PC-3 (cell line): ENCODE data around the gene POLR2E. TPM values are rescaled to one million over a fixed set of nuclear protein-coding genes. Genes with fewer than 3 reads are reported as not detected.

Experiments used
- ATAC-seq: fragments of 200-7000 bp; cut with Tn5 transposase; 2 replicates; pipeline ENCODE4 v1.9.1; 2020; ENCODE audit warnings: mild to moderate bottlenecking, moderate library complexity
- BruUV-seq: library from RNA; stranded (reverse); fragments of 400-500 nt; replicated peaks from 2 replicates; lab custom pipeline; 2021; lab: Mats Ljungman, UMichigan
- CTCF ChIA-PET: fragments of 300-600 bp; sonication (Branson Sonifier 250); formaldehyde crosslinking; loops from one replicate; lab custom pipeline; 2022; ENCODE audit warnings: antibody characterized with exemption; lab: Charles Lee
- POLR2A ChIA-PET: fragments of 300-600 bp; sonication (Branson Sonifier 250); formaldehyde crosslinking; loops from one replicate; lab custom pipeline; 2022; ENCODE audit warnings: antibody characterized with exemption; ENCODE audit not compliant: unreplicated experiment; lab: Charles Lee
- DNase-seq: peaks from one replicate; pipeline ENCODE4 v3.0.0-alpha.2; 2015
- H2AFZ ChIP-seq: fragments of 300-600 bp; sonication (generic); 2 replicates; pipeline ENCODE4 v1.6.0; 2016; ENCODE audit warnings: antibody characterized with exemption, low read length
- H3F3A ChIP-seq: fragments of 300-600 bp; sonication (generic); one replicate; pipeline ENCODE4 v1.6.0; 2017; ENCODE audit warnings: antibody characterized with exemption, low read length, control low read depth, mild to moderate bottlenecking; ENCODE audit not compliant: unreplicated experiment
- H3K27ac ChIP-seq: fragments of 300-600 bp; sonication (generic); 2 replicates; pipeline ENCODE4 v1.5.1; 2016; ENCODE audit warnings: mild to moderate bottlenecking, low read length
- H3K27me3 ChIP-seq: fragments of 300-600 bp; sonication (generic); 2 replicates; pipeline ENCODE4 v1.6.1; 2016; ENCODE audit warnings: low read length, mixed read lengths
- H3K36me3 ChIP-seq: fragments of 300-600 bp; sonication (generic); 2 replicates; pipeline ENCODE4 v1.6.1; 2016; ENCODE audit warnings: low read depth, mixed run types, low read length, mixed read lengths
- H3K4me1 ChIP-seq: fragments of 300-600 bp; sonication (generic); 2 replicates; pipeline ENCODE4 v1.5.1; 2016; ENCODE audit warnings: low read length; ENCODE audit not compliant: insufficient read depth
- H3K4me2 ChIP-seq: fragments of 300-600 bp; sonication (generic); 2 replicates; pipeline ENCODE4 v1.6.0; 2016; ENCODE audit warnings: low read length
- H3K4me3 ChIP-seq: fragments of 300-600 bp; sonication (generic); 2 replicates; pipeline ENCODE4 v1.5.1; 2016; ENCODE audit warnings: mild to moderate bottlenecking, low read length, mixed read lengths
- H3K79me2 ChIP-seq: fragments of 300-600 bp; sonication (generic); 2 replicates; pipeline ENCODE4 v1.6.1; 2017; ENCODE audit warnings: low read length, mixed read lengths
- H3K9ac ChIP-seq: fragments of 300-600 bp; sonication (generic); 2 replicates; pipeline ENCODE4 v1.6.0; 2016; ENCODE audit warnings: mild to moderate bottlenecking, low read length
- H3K9me2 ChIP-seq: fragments of 300-600 bp; sonication (generic); replicated peaks from 2 replicates; pipeline ENCODE4 v1.6.1; 2016; ENCODE audit warnings: mixed run types, low read length, mixed read lengths
- H3K9me3 ChIP-seq: fragments of 300-600 bp; sonication (generic); 2 replicates; pipeline ENCODE4 v1.6.1; 2016; ENCODE audit warnings: low read length, mixed read lengths
- H4K20me1 ChIP-seq: fragments of 300-600 bp; sonication (generic); 2 replicates; pipeline ENCODE4 v1.6.1; 2016; ENCODE audit warnings: low read length, mixed read lengths
- CTCF ChIP-seq: fragments of 300-600 bp; sonication (generic); conservative IDR thresholded peaks from 2 replicates; pipeline ENCODE4 v1.5.1; 2017; ENCODE audit warnings: antibody characterized with exemption, low read depth, mild to moderate bottlenecking, low read length
- EZH2 ChIP-seq: fragments of 300-600 bp; sonication (generic); IDR thresholded peaks from one replicate; pipeline ENCODE4 v1.6.1; 2017; ENCODE audit warnings: antibody characterized with exemption, mild to moderate bottlenecking, low read length; ENCODE audit not compliant: unreplicated experiment
- EZH2phosphoT487 ChIP-seq: fragments of 300-600 bp; sonication (generic); IDR thresholded peaks from 2 replicates; pipeline ENCODE4 v1.6.1; 2018; ENCODE audit warnings: mild to moderate bottlenecking, antibody characterized with exemption, low read length, borderline replicate concordance
- intact Hi-C: fragments of 100-400 bp; cut with micrococcal nuclease; formaldehyde crosslinking; loops from 2 replicates; pipeline ENCODE4 v1.9.0; 2023
- total RNA-seq: library from RNA; depleted of rRNA; stranded (reverse); fragments of >200 nt; gene quantifications from 2 replicates; pipeline ENCODE4 v1.2.3, GENCODE V29; 2014

POLR2E gene
- total RNA-seq, 1 experiment from 2014 or later, result 375 TPM

GRCh38 chr19:1063030-1063908 lies 31.9 kb downstream of the POLR2E start:
- no peak overlapping the region for H3K27ac ChIP-seq
- H3K9ac ChIP-seq, result no peak overlapping the region
- CTCF ChIA-PET, result no interaction called here
- no peaks in the 10 kb centered on the region for H3F3A ChIP-seq
- H3K4me1 ChIP-seq, result peaks cover 18% of the 10 kb centered on the region
- 0 out of 2 replicates have a peak, but pooled peaks cover 2% of the 10 kb centered on the region for H3K79me2 ChIP-seq
- TF ChIP-seq CTCF, result no peak
- TF ChIP-seq EZH2, result no peak
- no peak for TF ChIP-seq EZH2phosphoT487
- H3K9me3 ChIP-seq, result no peaks in the 10 kb centered on the region
- no peaks in the 10 kb centered on the region for H3K27me3 ChIP-seq
- DNase-seq (peak; percentile 29), ATAC-seq (no peak)
- H3K4me3 ChIP-seq, result no peak overlapping the region
- no peak overlapping the region for H2AFZ ChIP-seq
- peaks cover 7% of the 10 kb centered on the region for H3K36me3 ChIP-seq
- BruUV-seq, result no TSS peak
- H3K9me2 ChIP-seq, result no peaks in the 10 kb centered on the region
- POLR2A ChIA-PET, result no interaction called here
- intact Hi-C loops, result no loop called here
- no peaks in the 10 kb centered on the region for H4K20me1 ChIP-seq
- H3K4me2 ChIP-seq, result no peak overlapping the region

GRCh38 chr19:1062387-1063029 lies 32.7 kb downstream of the POLR2E start:
- ChIA-PET CTCF (no interaction called here), POLR2A (no interaction called here)
- H3K36me3 ChIP-seq, result peaks cover 14% of the 10 kb centered on the region
- TF ChIP-seq CTCF, result no peak
- no peak for TF ChIP-seq EZH2phosphoT487
- no peak for TF ChIP-seq EZH2
- H3K4me2 ChIP-seq, result no peak overlapping the region
- peaks cover 18% of the 10 kb centered on the region for H3K4me1 ChIP-seq
- no peak overlapping the region for H3K27ac ChIP-seq
- H2AFZ ChIP-seq, result no peak overlapping the region
- DNase-seq (no peak), ATAC-seq (no peak)
- BruUV-seq, result no TSS peak
- H3F3A ChIP-seq, result no peaks in the 10 kb centered on the region
- H3K9me2 ChIP-seq, result no peaks in the 10 kb centered on the region
- H3K9me3 ChIP-seq, result no peaks in the 10 kb centered on the region
- no peak overlapping the region for H3K9ac ChIP-seq
- H3K4me3 ChIP-seq, result no peak overlapping the region
- H3K79me2 ChIP-seq, result no peaks in the 10 kb centered on the region
- intact Hi-C loops, result no loop called here
- no peaks in the 10 kb centered on the region for H3K27me3 ChIP-seq
- H4K20me1 ChIP-seq, result no peaks in the 10 kb centered on the region

- Histone ChIP-seq H3K4me3 (no peak overlapping the region), H4K20me1 (no peaks in the 10 kb centered on the region), H3K27me3 (no peaks in the 10 kb centered on the region), H3K9me3 (peaks cover 5% of the 10 kb centered on the region), H3K4me1 (peaks cover 18% of the 10 kb centered on the region), H3K9ac (no peak overlapping the region), H3F3A (no peaks in the 10 kb centered on the region), H3K27ac (no peak overlapping the region), H3K9me2 (no peaks in the 10 kb centered on the region), H2AFZ (no peak overlapping the region), H3K36me3 (peaks cover 19% of the 10 kb centered on the region), H3K4me2 (no peak overlapping the region), H3K79me2 (no peaks in the 10 kb centered on the region)
- ChIA-PET POLR2A (no interaction called here), CTCF (no interaction called here)
- BruUV-seq, result no TSS peak
- intact Hi-C loops, result no loop called here
- TF ChIP-seq EZH2phosphoT487, result no peak
- TF ChIP-seq EZH2, result no peak
- no peak for TF ChIP-seq CTCF
- DNase-seq (no peak), ATAC-seq (no peak)
Measured at GRCh38 chr19:1061987-1062386, 33.2 kb downstream of the POLR2E start.
